GM12892 (cell line): ENCODE results near the gene TESK2.
"Not testable (repeated sequence)": the region's sequence is repeated elsewhere in the genome, so short reads cannot be mapped to it uniquely, and the experiment has no call there.

Experiments
- POLR2AphosphoS5 ChIP-seq: IDR thresholded peaks from 2 replicates; pipeline ENCODE4 v1.6.1; 2011; ENCODE audit warnings: low read depth, low read length, control low read depth
- TAF1 ChIP-seq: IDR thresholded peaks from 2 replicates; pipeline ENCODE4 v1.6.1; 2011; ENCODE audit warnings: low read depth, mild to moderate bottlenecking, control low read depth, low read length, borderline replicate concordance

DNA sequence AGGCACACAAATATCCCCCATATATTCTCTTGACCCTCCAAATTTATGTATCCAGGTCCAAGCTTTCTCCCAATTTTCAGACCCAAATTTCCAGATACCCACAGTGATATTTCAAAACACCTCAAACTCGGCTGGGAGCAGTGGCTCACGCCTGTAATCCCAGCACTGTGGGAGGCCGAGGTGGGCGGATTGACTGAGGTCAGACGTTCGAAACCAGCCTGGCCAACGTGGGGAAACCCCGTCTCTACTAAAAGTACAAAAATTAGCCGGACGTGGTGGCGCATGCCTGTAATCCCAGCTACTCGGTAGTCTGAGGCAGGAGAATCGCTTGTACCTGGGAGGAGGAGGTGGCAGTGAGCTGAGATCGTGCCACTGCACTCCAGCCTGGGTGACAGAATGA lies 1.6 kb downstream of the TESK2 start:
- TF ChIP-seq POLR2AphosphoS5, TAF1: not testable (repeated sequence)
